GM23338 (cell line): Measurements from ENCODE around the gene TAPBP. TPM values are rescaled to one million over a fixed set of nuclear protein-coding genes. Genes with fewer than 3 reads are reported as not detected.

Experiments used
- ATAC-seq: fragments of 200-7000 bp; cut with Tn5 transposase; 3 replicates; pipeline ENCODE4 v1.9.1; 2020
- DNase-seq: peaks from one replicate; pipeline ENCODE4 v3.0.0-alpha.2; 2015; ENCODE audit warnings: low spot score
- H2AFZ ChIP-seq: fragments of 200-600 bp; sonication (generic); 2 replicates; pipeline ENCODE4 v1.8.0; 2016; ENCODE audit warnings: antibody characterized with exemption, mild to moderate bottlenecking, moderate library complexity
- H3F3A ChIP-seq: fragments of 200-600 bp; sonication (generic); replicated peaks from 2 replicates; pipeline ENCODE4 v1.8.0; 2017; ENCODE audit warnings: antibody characterized with exemption, mixed run types, low read depth
- H3K27ac ChIP-seq: fragments of 200-600 bp; sonication (generic); 2 replicates; pipeline ENCODE4 v1.6.1; 2016; ENCODE audit warnings: low read depth
- H3K27me3 ChIP-seq: fragments of 200-600 bp; sonication (generic); 2 replicates; pipeline ENCODE4 v1.8.0; 2016; ENCODE audit warnings: mild to moderate bottlenecking, mixed run types, moderate library complexity; ENCODE audit not compliant: insufficient read depth
- H3K36me3 ChIP-seq: fragments of 200-600 bp; sonication (generic); 2 replicates; pipeline ENCODE4 v1.8.0; 2016; ENCODE audit warnings: mild to moderate bottlenecking; ENCODE audit not compliant: insufficient read depth
- H3K4me1 ChIP-seq: fragments of 200-600 bp; sonication (generic); 2 replicates; pipeline ENCODE4 v1.8.0; 2016; ENCODE audit warnings: mild to moderate bottlenecking, moderate library complexity; ENCODE audit not compliant: insufficient read depth
- H3K4me2 ChIP-seq: fragments of 200-600 bp; sonication (generic); 2 replicates; pipeline ENCODE4 v1.7.1; 2017; ENCODE audit warnings: mixed run types
- H3K4me3 ChIP-seq: fragments of 200-600 bp; sonication (generic); 2 replicates; pipeline ENCODE4 v1.6.1; 2016; ENCODE audit warnings: mixed run types
- H3K79me2 ChIP-seq: fragments of 200-600 bp; sonication (generic); replicated peaks from 2 replicates; pipeline ENCODE4 v1.8.0; 2017; ENCODE audit warnings: mild to moderate bottlenecking; ENCODE audit not compliant: insufficient read depth
- H3K9me2 ChIP-seq: fragments of 200-600 bp; sonication (generic); 2 replicates; pipeline ENCODE4 v1.8.0; 2017; ENCODE audit not compliant: insufficient read depth
- H4K20me1 ChIP-seq: fragments of 200-600 bp; sonication (generic); replicated peaks from 2 replicates; pipeline ENCODE4 v1.8.0; 2017; ENCODE audit warnings: mild to moderate bottlenecking; ENCODE audit not compliant: insufficient read depth
- H3K27ac Mint-ChIP-seq: 2 replicates; pipeline ENCODE4 v1.8.0; 2020; ENCODE audit warnings: inconsistent platforms, mild to moderate bottlenecking, moderate library complexity, mixed read lengths
- H3K27me3 Mint-ChIP-seq: 3 replicates; pipeline ENCODE4 v1.8.0; 2022; ENCODE audit warnings: low read depth, mild to moderate bottlenecking, moderate library complexity, mixed read lengths, inconsistent platforms; ENCODE audit not compliant: insufficient read depth, poor library complexity
- H3K36me3 Mint-ChIP-seq: 3 replicates; pipeline ENCODE4 v1.8.0; 2021; ENCODE audit warnings: low read depth, mild to moderate bottlenecking, inconsistent platforms, moderate library complexity, mixed read lengths
- H3K4me1 Mint-ChIP-seq: 3 replicates; pipeline ENCODE4 v1.8.0; 2020; ENCODE audit warnings: mild to moderate bottlenecking, inconsistent platforms, mixed read lengths
- H3K4me3 Mint-ChIP-seq: 3 replicates; pipeline ENCODE4 v1.8.0; 2021; ENCODE audit warnings: moderate library complexity, mild to moderate bottlenecking, inconsistent platforms, mixed read lengths
- H3K9me3 Mint-ChIP-seq: 3 replicates; pipeline ENCODE4 v1.8.0; 2020; ENCODE audit warnings: moderate library complexity, mild to moderate bottlenecking, inconsistent platforms, mixed read lengths
- CREB1 ChIP-seq: fragments of 250-450 bp; sonication (Bioruptor Pico); IDR thresholded peaks from 2 replicates; pipeline ENCODE4 v1.5.0; 2020; ENCODE audit warnings: low read depth, mild to moderate bottlenecking, moderate library complexity
- CTCF ChIP-seq, 2 experiments: fragments of 200-600 bp in 1 of 2; sonication (generic) in 1 of 2; conservative IDR thresholded peaks; 2 replicates each; pipeline versions ENCODE4 v1.5.1 to v1.6.1; 2016 to 2017; ENCODE audit warnings: antibody characterized with exemption in 2 of 2, low read depth in 2 of 2, mild to moderate bottlenecking in 2 of 2, moderate library complexity in 1 of 2
- ETS1 ChIP-seq: IDR thresholded peaks from 2 replicates; pipeline ENCODE4 v1.6.1; 2016; ENCODE audit warnings: antibody characterized with exemption
- EZH2phosphoT487 ChIP-seq: fragments of 200-600 bp; sonication (generic); IDR thresholded peaks from one replicate; pipeline ENCODE4 v1.8.1; 2018; ENCODE audit warnings: antibody characterized with exemption; ENCODE audit not compliant: unreplicated experiment
- JUNB ChIP-seq: IDR thresholded peaks from one replicate; pipeline ENCODE4 v1.6.1; 2016; ENCODE audit warnings: antibody characterized with exemption; ENCODE audit not compliant: unreplicated experiment
- NANOG ChIP-seq: IDR thresholded peaks from 2 replicates; pipeline ENCODE4 v1.6.1; 2016; ENCODE audit warnings: antibody characterized with exemption, borderline replicate concordance
- POLR2AphosphoS5 ChIP-seq: IDR thresholded peaks from 2 replicates; pipeline ENCODE4 v1.6.1; 2016; ENCODE audit warnings: antibody characterized with exemption, low read depth
- REST ChIP-seq: IDR thresholded peaks from one replicate; pipeline ENCODE4 v1.6.1; 2018; ENCODE audit warnings: antibody characterized with exemption; ENCODE audit not compliant: unreplicated experiment
- STAT1 ChIP-seq: IDR thresholded peaks from one replicate; pipeline ENCODE4 v1.6.1; 2016; ENCODE audit warnings: antibody characterized with exemption; ENCODE audit not compliant: unreplicated experiment
- ZNF114 ChIP-seq: fragments of 250-450 bp; sonication (Bioruptor Pico); IDR thresholded peaks from 2 replicates; pipeline ENCODE4 v1.5.0; 2020; ENCODE audit warnings: mild to moderate bottlenecking, moderate library complexity
- ZNF331 ChIP-seq: fragments of 250-450 bp; sonication (Bioruptor Pico); IDR thresholded peaks from 2 replicates; pipeline ENCODE4 v1.5.0; 2020; ENCODE audit warnings: low read depth, mild to moderate bottlenecking, moderate library complexity
- polyA plus RNA-seq: library from polyadenylated mRNA; unstranded; fragments of >200 nt; fragmentation: Nextera tagmentation; extraction: Ambion mirVana; gene quantifications from 2 replicates; pipeline ENCODE4 v1.2.1, GENCODE V29; 2016
- total RNA-seq: library from RNA; depleted of rRNA; stranded (reverse); fragments of >200 nt; shearing (Covaris generic); gene quantifications from 2 replicates; pipeline ENCODE4 v1.2.3, GENCODE V29; 2014

Gene TAPBP
- total and polyA plus RNA-seq, 2 experiments from 2014 or later, result 19.9 to 37.5 TPM

GRCh38 chr6:33288141-33288920, 25.5 kb downstream of the TAPBP start:
- no peak for TF ChIP-seq ZNF114 (CRISPR knock-in tag)
- no peak for TF ChIP-seq REST
- TF ChIP-seq JUNB, result no peak
- TF ChIP-seq CREB1 (CRISPR knock-in tag), result no peak
- no peak for TF ChIP-seq STAT1
- TF ChIP-seq EZH2phosphoT487, result no peak
- H3K27me3 ChIP-seq, result no peaks in the 10 kb centered on the region
- peaks cover 16% of the 10 kb centered on the region for H3K4me1 Mint-ChIP-seq
- peaks cover 2% of the 10 kb centered on the region for H3K27me3 Mint-ChIP-seq
- H3K4me2 ChIP-seq, result peak overlapping the region; percentile 97
- H3K9me3 Mint-ChIP-seq, result no peaks in the 10 kb centered on the region
- no peaks in the 10 kb centered on the region for H3K9me2 ChIP-seq
- H3K4me3 ChIP-seq, result peak overlapping the region; percentile 68
- peak overlapping the region; percentile 96 for H3K4me3 Mint-ChIP-seq
- peaks cover 25% of the 10 kb centered on the region for H3K36me3 ChIP-seq
- no peak overlapping the region for H3K27ac Mint-ChIP-seq
- peaks cover 39% of the 10 kb centered on the region for H3K79me2 ChIP-seq
- H3F3A ChIP-seq, result peaks cover 4% of the 10 kb centered on the region; the same call in 1 of the 2 replicates
- H3K4me1 ChIP-seq, result peaks cover 13% of the 10 kb centered on the region
- peak overlapping the region; percentile 57 for H2AFZ ChIP-seq
- peaks cover 17% of the 10 kb centered on the region for H4K20me1 ChIP-seq
- DNase-seq, result no peak
- H3K27ac ChIP-seq, result no peak overlapping the region
- H3K36me3 Mint-ChIP-seq, result peaks cover 59% of the 10 kb centered on the region
- ATAC-seq, result no peak

- peaks cover 4% of the 10 kb centered on the region; the same call in 1 of the 2 replicates for H3F3A ChIP-seq
- Mint-ChIP-seq H3K27ac (no peak overlapping the region), H3K36me3 (peaks cover 55% of the 10 kb centered on the region), H3K27me3 (no peaks in the 10 kb centered on the region), H3K4me3 (peak overlapping the region; percentile 96), H3K9me3 (no peaks in the 10 kb centered on the region), H3K4me1 (peaks cover 16% of the 10 kb centered on the region)
- peaks cover 25% of the 10 kb centered on the region for H3K36me3 ChIP-seq
- no peak overlapping the region for H3K27ac ChIP-seq
- H3K27me3 ChIP-seq, result no peaks in the 10 kb centered on the region
- H3K4me3 ChIP-seq, result no peak overlapping the region
- H4K20me1 ChIP-seq, result peaks cover 17% of the 10 kb centered on the region
- peaks cover 13% of the 10 kb centered on the region for H3K4me1 ChIP-seq
- ATAC-seq, result no peak
- H3K79me2 ChIP-seq, result peaks cover 39% of the 10 kb centered on the region
- no peak for DNase-seq
- no peak overlapping the region for H2AFZ ChIP-seq
- no peaks in the 10 kb centered on the region for H3K9me2 ChIP-seq
- no peak overlapping the region for H3K4me2 ChIP-seq
- TF ChIP-seq CTCF (conservative IDR thresholded peaks at IDR 0.05; ENCODE audit: low read depth in 2 of 2) (no peak), EZH2phosphoT487 (no peak), POLR2AphosphoS5 (no peak), ETS1 (no peak), ZNF331 (CRISPR knock-in tag) (no peak), NANOG (no peak), ZNF114 (CRISPR knock-in tag) (no peak), JUNB (no peak)
These were observed 26.6 kb downstream of the TAPBP start for GRCh38 chr6:33286946-33287914.
